ENCODE results near the gene CDH15. TPM values are rescaled to one million over a fixed set of nuclear protein-coding genes. Genes with fewer than 3 reads are reported as not detected.

The CDH15 gene
- 1.5 TPM for polyA plus RNA-seq (2013, experiment 1 of 2; ENCODE audit: insufficient read length)
- polyA plus RNA-seq (2013, experiment 2 of 2; ENCODE audit: insufficient read length): 1.5 TPM

- DNase-seq: peak; percentile 71
Observed at GRCh38 chr16:89171216-89172170, at the start of gene CDH15. Gene CDH15 (plus strand): TSS chr16:89171748. CDS start chr16:89171832, 84 bp downstream.

- DNase-seq: no peak
Observed at GRCh38 chr16:89122322-89122851, 49.2 kb upstream of the CDH15 start.

GRCh38 chr16:89123001-89123830 is 48.3 kb upstream of the CDH15 start:
- DNase-seq: no peak

- no peak for DNase-seq
Observed at GRCh38 chr16:89123831-89124100, 47.8 kb upstream of the CDH15 start.

- DNase-seq: no peak
Observed at GRCh38 chr16:89129378-89129777, 42.2 kb upstream of the CDH15 start.

- DNase-seq: no peak
Observed at GRCh38 chr16:89130448-89130847, 41.1 kb upstream of the CDH15 start.

GRCh38 chr16:89131783-89132182 is 39.8 kb upstream of the CDH15 start:
- DNase-seq: no peak

- no peak for DNase-seq
Observed at GRCh38 chr16:89132194-89133005, 39.1 kb upstream of the CDH15 start.

- DNase-seq: no peak
Observed at GRCh38 chr16:89133457-89134127, 38.0 kb upstream of the CDH15 start.

GRCh38 chr16:89134269-89134668 is 37.3 kb upstream of the CDH15 start:
- no peak for DNase-seq

- DNase-seq: no peak
Observed at GRCh38 chr16:89135166-89135565, 36.4 kb upstream of the CDH15 start.

GRCh38 chr16:89135971-89136765 is 35.4 kb upstream of the CDH15 start:
- DNase-seq: no peak

- no peak for DNase-seq
Observed at GRCh38 chr16:89136931-89137330, 34.6 kb upstream of the CDH15 start.

- DNase-seq: no peak
Observed at GRCh38 chr16:89137666-89138512, 33.7 kb upstream of the CDH15 start.

- no peak for DNase-seq
Observed at GRCh38 chr16:89138513-89138795, 33.1 kb upstream of the CDH15 start.

- DNase-seq: no peak
Observed at GRCh38 chr16:89138843-89139520, 32.6 kb upstream of the CDH15 start.

GRCh38 chr16:89139907-89140361 is 31.6 kb upstream of the CDH15 start:
- no peak for DNase-seq

- no peak for DNase-seq
Observed at GRCh38 chr16:89140401-89140800, 31.1 kb upstream of the CDH15 start.
